Karpas-422 (cell line): Measurements from ENCODE around the gene DCLRE1B. TPM values are rescaled to one million over a fixed set of nuclear protein-coding genes. Genes with fewer than 3 reads are reported as not detected.

ENCODE experiments used
- DNase-seq: peaks from one replicate; pipeline ENCODE4 v3.0.0-alpha.2; 2015
- H2AFZ ChIP-seq: fragments of 200-600 bp; sonication (generic); 2 replicates; pipeline ENCODE4 v1.6.1; 2014; ENCODE audit warnings: antibody characterized with exemption, low read length, mixed read lengths
- H3K27ac ChIP-seq: fragments of 200-600 bp; sonication (generic); 2 replicates; pipeline ENCODE4 v1.5.1; 2014; ENCODE audit warnings: mild to moderate bottlenecking, low read length, moderate library complexity
- H3K27me3 ChIP-seq: fragments of 200-600 bp; sonication (generic); 2 replicates; pipeline ENCODE4 v1.6.1; 2014; ENCODE audit warnings: low read length, mixed read lengths
- H3K36me3 ChIP-seq: fragments of 200-600 bp; sonication (generic); 2 replicates; pipeline ENCODE4 v1.6.1; 2014; ENCODE audit warnings: low read length, mixed read lengths; ENCODE audit not compliant: insufficient read depth
- H3K4me1 ChIP-seq: fragments of 200-600 bp; sonication (generic); 2 replicates; pipeline ENCODE4 v1.6.1; 2014; ENCODE audit warnings: mild to moderate bottlenecking, low read length, mixed read lengths
- H3K4me2 ChIP-seq: fragments of 200-600 bp; sonication (generic); 2 replicates; pipeline ENCODE4 v1.6.1; 2014; ENCODE audit warnings: low read length, low read depth, mild to moderate bottlenecking; ENCODE audit not compliant: poor library complexity, severe bottlenecking
- H3K4me3 ChIP-seq: fragments of 200-600 bp; sonication (generic); 2 replicates; pipeline ENCODE4 v1.5.1; 2014; ENCODE audit warnings: mild to moderate bottlenecking, antibody characterized with exemption, low read length, mixed read lengths
- H3K79me2 ChIP-seq: fragments of 200-600 bp; sonication (generic); 2 replicates; pipeline ENCODE4 v1.6.1; 2014; ENCODE audit warnings: mild to moderate bottlenecking, low read length, mixed read lengths
- H3K9ac ChIP-seq: fragments of 200-600 bp; sonication (generic); 2 replicates; pipeline ENCODE4 v1.6.0; 2014; ENCODE audit warnings: low read length
- H3K9me2 ChIP-seq: fragments of 200-600 bp; sonication (generic), shearing (Covaris generic); replicated peaks from 2 replicates; pipeline ENCODE4 v1.6.0; 2014; ENCODE audit warnings: mild to moderate bottlenecking, low read length, moderate library complexity; ENCODE audit not compliant: insufficient read depth
- H3K9me3 ChIP-seq: fragments of 300-700, 200-600 bp; sonication (generic); 2 replicates; pipeline ENCODE4 v1.6.1; 2014; ENCODE audit warnings: low read length, mixed read lengths
- H4K20me1 ChIP-seq: fragments of 200-600 bp; sonication (generic); 2 replicates; pipeline ENCODE4 v1.6.1; 2014; ENCODE audit warnings: mild to moderate bottlenecking, antibody characterized with exemption, low read length, low read depth; ENCODE audit not compliant: insufficient read depth
- total RNA-seq: library from RNA; depleted of rRNA; stranded (reverse); fragments of >200 nt; shearing (Covaris generic); gene quantifications from 2 replicates; pipeline ENCODE4 v1.2.3, GENCODE V29; 2014; ENCODE audit warnings: low replicate concordance

The DCLRE1B gene
- total RNA-seq, 1 experiment from 2014 or later: 11.3 TPM

- Histone ChIP-seq H3K27ac (no peak overlapping the region), H3K36me3 (peaks cover 32% of the 10 kb centered on the region)
Measured at GRCh38 chr1:113893267-113893666, 11.9 kb upstream of the DCLRE1B start.

GRCh38 chr1:113895098-113895497 is 10.0 kb upstream of the DCLRE1B start:
- no peak overlapping the region for H2AFZ ChIP-seq
- no peaks in the 10 kb centered on the region for H3K27me3 ChIP-seq
- no peaks in the 10 kb centered on the region for H4K20me1 ChIP-seq
- H3K4me3 ChIP-seq: no peak overlapping the region
- H3K9me3 ChIP-seq: no peaks in the 10 kb centered on the region
- H3K79me2 ChIP-seq: 0 out of 2 replicates have a peak, but pooled peaks cover 5% of the 10 kb centered on the region
- no peak for DNase-seq
- H3K9ac ChIP-seq: no peak overlapping the region
- H3K36me3 ChIP-seq: peaks cover 48% of the 10 kb centered on the region
- no peaks in the 10 kb centered on the region for H3K4me1 ChIP-seq
- no peak overlapping the region for H3K27ac ChIP-seq
- no peak overlapping the region for H3K4me2 ChIP-seq
- no peaks in the 10 kb centered on the region for H3K9me2 ChIP-seq

More at GRCh38 chr1:113893267-113893666, 11.9 kb upstream of the DCLRE1B start:
- Histone ChIP-seq H4K20me1 (no peaks in the 10 kb centered on the region), H3K9me3 (no peaks in the 10 kb centered on the region), H3K27me3 (no peaks in the 10 kb centered on the region), H2AFZ (no peak overlapping the region), H3K4me1 (no peaks in the 10 kb centered on the region), H3K9ac (no peak overlapping the region), H3K4me2 (no peak overlapping the region), H3K4me3 (no peak overlapping the region), H3K9me2 (no peaks in the 10 kb centered on the region), H3K79me2 (0 out of 2 replicates have a peak, but pooled peaks cover 5% of the 10 kb centered on the region)
- no peak for DNase-seq

- Histone ChIP-seq H2AFZ (no peak overlapping the region), H3K27me3 (no peaks in the 10 kb centered on the region), H3K27ac (no peak overlapping the region), H4K20me1 (no peaks in the 10 kb centered on the region), H3K9me2 (no peaks in the 10 kb centered on the region), H3K4me1 (no peaks in the 10 kb centered on the region), H3K36me3 (peaks cover 53% of the 10 kb centered on the region), H3K4me3 (no peak overlapping the region), H3K9ac (no peak overlapping the region), H3K9me3 (no peaks in the 10 kb centered on the region), H3K4me2 (no peak overlapping the region), H3K79me2 (0 out of 2 replicates have a peak, but pooled peaks cover 9% of the 10 kb centered on the region)
- DNase-seq: no peak
Measured at GRCh38 chr1:113895961-113896360, 9.2 kb upstream of the DCLRE1B start.

- H3K4me3 ChIP-seq: no peak overlapping the region
- H3K4me2 ChIP-seq: no peak overlapping the region
- H3K9me2 ChIP-seq: no peaks in the 10 kb centered on the region
- peaks cover 9% of the 10 kb centered on the region for H3K4me1 ChIP-seq
- H4K20me1 ChIP-seq: no peaks in the 10 kb centered on the region
- H2AFZ ChIP-seq: no peak overlapping the region
- no peak for DNase-seq
- H3K27ac ChIP-seq: no peak overlapping the region
- no peak overlapping the region for H3K9ac ChIP-seq
- no peaks in the 10 kb centered on the region for H3K9me3 ChIP-seq
- H3K27me3 ChIP-seq: no peaks in the 10 kb centered on the region
- H3K36me3 ChIP-seq: peaks cover 69% of the 10 kb centered on the region
- peaks cover 31% of the 10 kb centered on the region for H3K79me2 ChIP-seq
Measured at GRCh38 chr1:113898241-113898814, 6.8 kb upstream of the DCLRE1B start.

GRCh38 chr1:113899111-113899510 is 6.0 kb upstream of the DCLRE1B start:
- H4K20me1 ChIP-seq: no peaks in the 10 kb centered on the region
- H2AFZ ChIP-seq: no peak overlapping the region
- H3K9ac ChIP-seq: no peak overlapping the region
- H3K9me2 ChIP-seq: no peaks in the 10 kb centered on the region
- H3K27ac ChIP-seq: no peak overlapping the region
- peaks cover 38% of the 10 kb centered on the region for H3K79me2 ChIP-seq
- no peak for DNase-seq
- no peaks in the 10 kb centered on the region for H3K9me3 ChIP-seq
- H3K27me3 ChIP-seq: no peaks in the 10 kb centered on the region
- peaks cover 68% of the 10 kb centered on the region for H3K36me3 ChIP-seq
- peaks cover 14% of the 10 kb centered on the region for H3K4me1 ChIP-seq
- no peak overlapping the region for H3K4me2 ChIP-seq
- no peak overlapping the region for H3K4me3 ChIP-seq

GRCh38 chr1:113901191-113901590 is 3.9 kb upstream of the DCLRE1B start:
- no peaks in the 10 kb centered on the region for H4K20me1 ChIP-seq
- no peak overlapping the region for H3K27ac ChIP-seq
- peaks cover 51% of the 10 kb centered on the region for H3K79me2 ChIP-seq
- no peaks in the 10 kb centered on the region for H3K9me3 ChIP-seq
- no peaks in the 10 kb centered on the region for H3K9me2 ChIP-seq
- H2AFZ ChIP-seq: no peak overlapping the region
- H3K4me1 ChIP-seq: peaks cover 16% of the 10 kb centered on the region
- no peak overlapping the region for H3K4me3 ChIP-seq
- no peak for DNase-seq
- no peak overlapping the region for H3K4me2 ChIP-seq
- no peak overlapping the region for H3K9ac ChIP-seq
- H3K36me3 ChIP-seq: peaks cover 53% of the 10 kb centered on the region
- H3K27me3 ChIP-seq: no peaks in the 10 kb centered on the region

GRCh38 chr1:113903501-113904292 is 1.4 kb upstream of the DCLRE1B start:
- Histone ChIP-seq H3K4me1 (peaks cover 21% of the 10 kb centered on the region), H2AFZ (peak overlapping the region; percentile 38; the same call in 1 of the 2 replicates), H3K36me3 (peaks cover 38% of the 10 kb centered on the region), H3K79me2 (peaks cover 53% of the 10 kb centered on the region), H3K9me2 (no peaks in the 10 kb centered on the region), H3K9me3 (no peaks in the 10 kb centered on the region), H3K4me2 (peak overlapping the region; percentile 78), H3K4me3 (peak overlapping the region; percentile 76), H3K27me3 (no peaks in the 10 kb centered on the region), H3K27ac (peak overlapping the region; percentile 68), H3K9ac (peak overlapping the region; percentile 74), H4K20me1 (no peaks in the 10 kb centered on the region)
- peak; percentile 74 for DNase-seq

GRCh38 chr1:113904293-113904673 is 843 bp upstream of the DCLRE1B start:
- DNase-seq: no peak
- H3K27ac ChIP-seq: peak overlapping the region; percentile 68
- H3K27me3 ChIP-seq: no peaks in the 10 kb centered on the region
- peak overlapping the region; percentile 78 for H3K4me2 ChIP-seq
- peak overlapping the region; percentile 38 for H2AFZ ChIP-seq
- H3K9me2 ChIP-seq: no peaks in the 10 kb centered on the region
- peak overlapping the region; percentile 76 for H3K4me3 ChIP-seq
- H3K9ac ChIP-seq: peak overlapping the region; percentile 74
- no peaks in the 10 kb centered on the region for H4K20me1 ChIP-seq
- H3K9me3 ChIP-seq: no peaks in the 10 kb centered on the region
- H3K4me1 ChIP-seq: peaks cover 21% of the 10 kb centered on the region
- H3K36me3 ChIP-seq: peaks cover 35% of the 10 kb centered on the region
- peaks cover 53% of the 10 kb centered on the region for H3K79me2 ChIP-seq
